Astrocyte (in vitro differentiated cells and primary cell): Measurements from ENCODE around the gene CDK9. TPM values are rescaled to one million over a fixed set of nuclear protein-coding genes. Genes with fewer than 3 reads are reported as not detected.
"Not testable (repeated sequence)": the region's sequence is repeated elsewhere in the genome, so short reads cannot be mapped to it uniquely, and the experiment has no call there.

Experiments used
- DNase-seq: peaks from one replicate; pipeline ENCODE4 v3.0.0-alpha.2; 2010; ENCODE audit warnings: low read depth
- FAIRE-seq: peaks from 2 replicates; lab custom pipeline; 2011; peaks lifted over from hg19 to GRCh38; lab: Jason Lieb, UNC
- H2AFZ ChIP-seq: 2 replicates; pipeline ENCODE4 v1.6.0; 2012; ENCODE audit warnings: low read depth, low read length, inconsistent platforms
- H3K27ac ChIP-seq: 2 replicates; pipeline ENCODE4 v1.5.1; 2011; ENCODE audit warnings: low read depth, low read length, inconsistent platforms
- H3K27me3 ChIP-seq: 2 replicates; pipeline ENCODE4 v1.6.0; 2011; ENCODE audit warnings: low read length, inconsistent platforms; ENCODE audit not compliant: insufficient read depth
- H3K36me3 ChIP-seq: 2 replicates; pipeline ENCODE4 v1.5.1; 2011; ENCODE audit warnings: low read length, inconsistent platforms; ENCODE audit not compliant: insufficient read depth
- H3K4me1 ChIP-seq: 2 replicates; pipeline ENCODE4 v1.5.1; 2011; ENCODE audit warnings: low read length, inconsistent platforms; ENCODE audit not compliant: insufficient read depth
- H3K4me2 ChIP-seq: 2 replicates; pipeline ENCODE4 v1.6.0; 2012; ENCODE audit warnings: low read length, inconsistent platforms
- H3K4me3 ChIP-seq: 2 replicates; pipeline ENCODE4 v1.5.1; 2011; ENCODE audit warnings: low read depth, mild to moderate bottlenecking, low read length, inconsistent platforms; ENCODE audit not compliant: insufficient read depth
- H3K79me2 ChIP-seq: 2 replicates; pipeline ENCODE4 v1.6.0; 2012; ENCODE audit warnings: mild to moderate bottlenecking, low read length, inconsistent platforms; ENCODE audit not compliant: insufficient read depth
- H3K9ac ChIP-seq: 2 replicates; pipeline ENCODE4 v1.6.0; 2012; ENCODE audit warnings: mild to moderate bottlenecking, low read length, inconsistent platforms
- H3K9me3 ChIP-seq: 2 replicates; pipeline ENCODE4 v1.5.1; 2012; ENCODE audit warnings: low read depth, mild to moderate bottlenecking, low read length, inconsistent platforms; ENCODE audit not compliant: insufficient read depth
- H4K20me1 ChIP-seq: 2 replicates; pipeline ENCODE4 v1.6.0; 2012; ENCODE audit warnings: low read length, inconsistent platforms; ENCODE audit not compliant: insufficient read depth
- H3K27ac Mint-ChIP-seq: one replicate; pipeline ENCODE4 v1.8.0; 2021; ENCODE audit warnings: mild to moderate bottlenecking, mixed read lengths; ENCODE audit not compliant: unreplicated experiment
- H3K27me3 Mint-ChIP-seq: one replicate; pipeline ENCODE4 v1.8.0; 2021; ENCODE audit warnings: low read depth, mixed read lengths; ENCODE audit not compliant: unreplicated experiment
- H3K36me3 Mint-ChIP-seq: one replicate; pipeline ENCODE4 v1.8.0; 2021; ENCODE audit warnings: low read depth, mixed read lengths; ENCODE audit not compliant: unreplicated experiment
- H3K4me1 Mint-ChIP-seq: one replicate; pipeline ENCODE4 v1.8.0; 2021; ENCODE audit warnings: low read depth, mixed read lengths; ENCODE audit not compliant: unreplicated experiment
- H3K4me3 Mint-ChIP-seq: one replicate; pipeline ENCODE4 v1.8.0; 2021; ENCODE audit warnings: mild to moderate bottlenecking, moderate library complexity, mixed read lengths; ENCODE audit not compliant: unreplicated experiment
- H3K9me3 Mint-ChIP-seq: one replicate; pipeline ENCODE4 v1.8.0; 2021; ENCODE audit warnings: mild to moderate bottlenecking, mixed read lengths; ENCODE audit not compliant: unreplicated experiment
- CTCF ChIP-seq: IDR thresholded peaks from 2 replicates; pipeline ENCODE4 v1.5.1; 2011; ENCODE audit warnings: low read depth, mild to moderate bottlenecking, inconsistent platforms, low read length, moderate library complexity; ENCODE audit not compliant: insufficient read depth
- EZH2 ChIP-seq: IDR thresholded peaks from 2 replicates; pipeline ENCODE4 v1.6.1; 2012; ENCODE audit warnings: mild to moderate bottlenecking, low read length, inconsistent platforms; ENCODE audit not compliant: insufficient read depth
- total RNA-seq: library from RNA; stranded (reverse); gene quantifications from 2 replicates; pipeline ENCODE4 v1.2.1, GENCODE V29; 2021

CDK9 gene
- total RNA-seq, 1 donor from 2014 or later: 71.7 TPM

DNA sequence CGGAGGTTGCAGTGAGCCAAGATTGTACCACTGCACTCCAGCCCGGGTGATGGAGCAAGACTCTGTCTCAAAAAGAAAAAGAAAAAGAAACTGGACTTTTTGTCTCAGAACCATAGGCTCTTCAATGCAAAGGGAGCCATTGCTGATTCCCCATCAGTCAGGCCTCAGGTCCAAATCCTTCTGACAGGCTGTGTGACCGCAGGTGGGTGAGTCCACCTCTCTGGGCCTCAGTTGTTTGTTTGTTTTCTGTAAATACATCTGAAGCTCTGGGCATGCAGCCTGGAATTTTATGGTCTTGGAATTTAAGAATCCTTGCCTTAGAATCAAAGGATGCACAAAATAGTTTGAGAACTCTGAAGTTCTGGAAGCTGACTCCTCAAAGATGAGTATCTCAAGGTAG lies 29.6 kb upstream of the CDK9 start:
- H3K27me3 Mint-ChIP-seq: peaks cover 31% of the 10 kb centered on the region
- Histone ChIP-seq H3K4me2 (no peak overlapping the region), H3K27ac (no peak overlapping the region), H3K4me3 (no peak overlapping the region), H3K4me1 (no peaks in the 10 kb centered on the region), H3K9ac (no peak overlapping the region), H4K20me1 (peaks cover 16% of the 10 kb centered on the region), H3K27me3 (peaks cover 18% of the 10 kb centered on the region), H3K79me2 (no peaks in the 10 kb centered on the region), H2AFZ (no peak overlapping the region), H3K9me3 (no peaks in the 10 kb centered on the region), H3K36me3 (no peaks in the 10 kb centered on the region)
- H3K36me3 Mint-ChIP-seq: no peaks in the 10 kb centered on the region
- H3K4me1 Mint-ChIP-seq: peaks cover 7% of the 10 kb centered on the region
- H3K27ac Mint-ChIP-seq: no peak overlapping the region
- no peak for TF ChIP-seq CTCF
- no peak for TF ChIP-seq EZH2
- DNase-seq: no peak
- no peak overlapping the region for H3K4me3 Mint-ChIP-seq
- no peak for FAIRE-seq
- H3K9me3 Mint-ChIP-seq: no peaks in the 10 kb centered on the region

DNA sequence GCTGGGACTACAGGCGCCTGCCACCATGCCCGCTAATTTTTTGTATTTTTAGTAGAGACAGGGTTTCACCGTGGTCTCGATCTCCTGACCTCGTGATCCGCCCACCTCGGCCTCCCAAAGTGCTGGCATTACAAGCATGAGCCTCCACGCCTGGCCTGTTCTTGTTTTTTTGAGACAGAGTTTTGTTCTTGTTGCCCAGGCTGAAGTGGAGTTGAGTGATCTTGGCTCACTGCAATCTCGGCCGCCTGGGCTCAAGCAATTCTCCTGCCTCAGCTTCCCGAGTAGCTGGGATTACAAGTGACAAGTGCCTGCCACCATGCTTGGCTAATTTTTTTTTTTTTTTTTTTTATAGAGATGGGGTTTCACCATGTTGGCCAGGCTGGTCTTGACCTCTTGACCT lies 29.1 kb upstream of the CDK9 start:
- not testable (repeated sequence) for H3K4me1 Mint-ChIP-seq, H3K27ac ChIP-seq, H3K9me3 Mint-ChIP-seq, DNase-seq, H3K36me3 ChIP-seq, H3K9ac ChIP-seq, H3K4me3 Mint-ChIP-seq, H3K4me3 ChIP-seq, H3K4me1 ChIP-seq, H3K9me3 ChIP-seq, FAIRE-seq, H3K27ac Mint-ChIP-seq, H3K4me2 ChIP-seq, H3K36me3 Mint-ChIP-seq, H3K79me2 ChIP-seq, H2AFZ ChIP-seq
- H3K27me3 Mint-ChIP-seq: peaks cover 26% of the 10 kb centered on the region
- peaks cover 11% of the 10 kb centered on the region for H4K20me1 ChIP-seq
- peaks cover 18% of the 10 kb centered on the region for H3K27me3 ChIP-seq

DNA sequence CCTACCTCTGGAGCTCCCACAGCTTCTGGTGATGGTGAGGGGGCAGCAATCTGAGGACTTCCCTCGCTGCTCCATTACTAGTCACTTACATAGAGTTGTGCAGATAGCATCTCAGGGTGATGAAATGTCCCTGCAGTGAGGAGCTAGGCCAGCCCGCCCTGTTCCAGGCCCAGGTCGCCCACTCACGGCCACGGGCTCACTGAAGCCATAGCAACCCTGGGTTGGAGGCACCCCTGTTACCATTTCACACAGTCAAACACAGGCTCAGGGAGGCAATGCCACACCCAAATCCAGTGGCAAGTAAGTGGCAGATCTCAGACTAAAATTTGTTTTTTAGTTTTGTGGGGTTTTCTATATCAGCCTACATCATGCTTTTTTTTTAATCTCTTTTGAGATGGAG lies 27.0 kb upstream of the CDK9 start:
- DNase-seq (no peak), FAIRE-seq (no peak)
- H3K9ac ChIP-seq: no peak overlapping the region
- H3K4me3 ChIP-seq: no peak overlapping the region
- Mint-ChIP-seq H3K4me3 (peak overlapping the region; percentile 50), H3K27me3 (peaks cover 23% of the 10 kb centered on the region), H3K9me3 (no peaks in the 10 kb centered on the region), H3K4me1 (peaks cover 16% of the 10 kb centered on the region), H3K27ac (no peak overlapping the region), H3K36me3 (no peaks in the 10 kb centered on the region)
- H3K27me3 ChIP-seq: peaks cover 7% of the 10 kb centered on the region
- H3K27ac ChIP-seq: no peak overlapping the region
- H4K20me1 ChIP-seq: no peaks in the 10 kb centered on the region
- H3K36me3 ChIP-seq: no peaks in the 10 kb centered on the region
- H3K79me2 ChIP-seq: no peaks in the 10 kb centered on the region
- no peak overlapping the region for H2AFZ ChIP-seq
- H3K4me1 ChIP-seq: no peaks in the 10 kb centered on the region
- no peaks in the 10 kb centered on the region for H3K9me3 ChIP-seq
- no peak overlapping the region for H3K4me2 ChIP-seq
- TF ChIP-seq EZH2 (no peak), CTCF (no peak)
